SU-DHL-6 (cell line): ENCODE data around the gene CEP63.

Experiments used
- H2AFZ ChIP-seq: fragments of 200-600 bp; sonication (generic); 2 replicates; pipeline ENCODE4 v1.6.1; 2014; ENCODE audit warnings: low read depth, mild to moderate bottlenecking, moderate library complexity, mixed read lengths, antibody characterized with exemption, low read length; ENCODE audit not compliant: severe bottlenecking
- H3F3A ChIP-seq: fragments of 200-600 bp; shearing (Covaris generic); 2 replicates; pipeline ENCODE4 v1.6.0; 2016; ENCODE audit warnings: antibody characterized with exemption, mild to moderate bottlenecking; ENCODE audit not compliant: insufficient read depth
- H3K27ac ChIP-seq: fragments of 200-600 bp; sonication (generic); 2 replicates; pipeline ENCODE4 v1.5.1; 2016; ENCODE audit warnings: low read depth, mild to moderate bottlenecking, low read length, moderate library complexity, mixed read lengths
- H3K27me3 ChIP-seq: fragments of 200-600 bp; sonication (generic), shearing (Covaris generic); 2 replicates; pipeline ENCODE4 v1.6.0; 2014; ENCODE audit warnings: mild to moderate bottlenecking, low read length
- H3K36me3 ChIP-seq: fragments of 200-600 bp; sonication (generic); 2 replicates; pipeline ENCODE4 v1.6.1; 2014; ENCODE audit warnings: mild to moderate bottlenecking, low read length, mixed read lengths
- H3K4me2 ChIP-seq: fragments of 300-600, 200-600 bp; shearing (Covaris generic), sonication (generic); 2 replicates; pipeline ENCODE4 v1.6.0; 2014; ENCODE audit warnings: low read length, low read depth, mild to moderate bottlenecking; ENCODE audit not compliant: poor library complexity, severe bottlenecking
- H3K4me3 ChIP-seq: fragments of 200-600 bp; sonication (generic); 2 replicates; pipeline ENCODE4 v1.5.1; 2014; ENCODE audit warnings: antibody characterized with exemption, low read length, mild to moderate bottlenecking, mixed read lengths; ENCODE audit not compliant: insufficient read depth, poor library complexity, severe bottlenecking
- H3K79me2 ChIP-seq: fragments of 200-600 bp; sonication (generic); 2 replicates; pipeline ENCODE4 v1.6.1; 2014; ENCODE audit warnings: mild to moderate bottlenecking, low read length, moderate library complexity; ENCODE audit not compliant: insufficient read depth
- H3K9ac ChIP-seq: fragments of 200-600 bp; sonication (generic); 2 replicates; pipeline ENCODE4 v1.7.0; 2014; ENCODE audit warnings: mild to moderate bottlenecking, low read length
- H3K9me2 ChIP-seq: fragments of 200-600 bp; sonication (generic); replicated peaks from 2 replicates; pipeline ENCODE4 v1.6.1; 2014; ENCODE audit warnings: low read length; ENCODE audit not compliant: insufficient read depth
- H3K9me3 ChIP-seq: fragments of 200-600 bp; sonication (generic); 2 replicates; pipeline ENCODE4 v1.6.1; 2014; ENCODE audit warnings: low read length, mixed read lengths; ENCODE audit not compliant: insufficient read depth
- H4K20me1 ChIP-seq: fragments of 200-600 bp; sonication (generic); 2 replicates; pipeline ENCODE4 v1.6.1; 2014; ENCODE audit warnings: low read depth, mild to moderate bottlenecking, antibody characterized with exemption, low read length, moderate library complexity, mixed read lengths
- CTCF ChIP-seq: fragments of 200-600 bp; sonication (generic); IDR thresholded peaks from one replicate; pipeline ENCODE4 v1.5.1; 2017; ENCODE audit warnings: antibody characterized with exemption, mild to moderate bottlenecking, low read length, moderate library complexity; ENCODE audit not compliant: insufficient read depth, poor library complexity, severe bottlenecking
- EZH2phosphoT487 ChIP-seq: fragments of 200-600 bp; sonication (generic), shearing (Covaris generic); conservative IDR thresholded peaks from 2 replicates; pipeline ENCODE4 v1.6.1; 2018; ENCODE audit warnings: mild to moderate bottlenecking, antibody characterized with exemption, low read length, moderate library complexity, mixed read lengths

CEP63 gene

GRCh38 chr3:134613006-134613520 is 127.2 kb downstream of the CEP63 start:
- H3K36me3 ChIP-seq = no peaks in the 10 kb centered on the region
- no peak overlapping the region for H3K4me2 ChIP-seq
- no peak overlapping the region for H3K4me3 ChIP-seq
- no peaks in the 10 kb centered on the region for H3F3A ChIP-seq
- no peaks in the 10 kb centered on the region for H3K9me2 ChIP-seq
- H3K9ac ChIP-seq = no peak overlapping the region
- H2AFZ ChIP-seq = no peak overlapping the region
- H3K27me3 ChIP-seq = no peaks in the 10 kb centered on the region
- H3K9me3 ChIP-seq = no peaks in the 10 kb centered on the region
- no peak overlapping the region for H3K27ac ChIP-seq
- TF ChIP-seq EZH2phosphoT487 = no peak
- TF ChIP-seq CTCF = no peak
- no peaks in the 10 kb centered on the region for H4K20me1 ChIP-seq
- no peaks in the 10 kb centered on the region for H3K79me2 ChIP-seq

GRCh38 chr3:134614955-134615354 is 129.1 kb downstream of the CEP63 start:
- H3K9ac ChIP-seq = no peak overlapping the region
- H3F3A ChIP-seq = no peaks in the 10 kb centered on the region
- no peak overlapping the region for H3K27ac ChIP-seq
- no peak overlapping the region for H3K4me2 ChIP-seq
- no peak overlapping the region for H3K4me3 ChIP-seq
- TF ChIP-seq CTCF = no peak
- TF ChIP-seq EZH2phosphoT487 = no peak
- no peaks in the 10 kb centered on the region for H3K27me3 ChIP-seq
- no peak overlapping the region for H2AFZ ChIP-seq
- H3K9me2 ChIP-seq = no peaks in the 10 kb centered on the region
- no peaks in the 10 kb centered on the region for H3K36me3 ChIP-seq
- no peaks in the 10 kb centered on the region for H3K79me2 ChIP-seq
- no peaks in the 10 kb centered on the region for H3K9me3 ChIP-seq
- no peaks in the 10 kb centered on the region for H4K20me1 ChIP-seq

DNA sequence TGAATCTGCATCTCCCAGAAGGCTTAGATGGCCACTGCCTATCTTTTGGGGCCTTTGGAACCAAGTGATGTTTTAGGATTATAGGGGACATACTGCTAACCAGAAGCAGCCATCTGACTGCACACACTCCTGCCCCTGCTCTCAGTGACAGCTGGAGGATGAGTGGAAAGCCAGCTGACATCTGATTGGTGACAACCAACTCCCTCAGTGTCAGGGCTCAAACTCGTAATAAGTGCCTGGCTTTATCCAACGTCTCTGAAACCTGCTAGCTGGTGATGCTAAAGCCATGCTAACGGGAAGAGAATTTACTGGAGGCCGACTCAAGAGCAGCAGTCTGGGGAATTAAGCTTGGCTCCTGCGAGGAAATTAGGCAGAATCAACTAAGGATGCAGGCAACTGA is 129.9 kb downstream of the CEP63 start:
- Histone ChIP-seq H3K4me2 (no peak overlapping the region), H3K4me3 (no peak overlapping the region), H3K36me3 (no peaks in the 10 kb centered on the region), H3K27ac (no peak overlapping the region), H3F3A (no peaks in the 10 kb centered on the region), H3K27me3 (no peaks in the 10 kb centered on the region), H3K9me2 (no peaks in the 10 kb centered on the region), H3K9ac (no peak overlapping the region), H3K79me2 (no peaks in the 10 kb centered on the region), H2AFZ (no peak overlapping the region), H3K9me3 (no peaks in the 10 kb centered on the region), H4K20me1 (no peaks in the 10 kb centered on the region)
- TF ChIP-seq EZH2phosphoT487 (no peak), CTCF (no peak)
